Ramos (cell line): ENCODE data around the gene MYO3A.
"Not testable (repeated sequence)": the region's sequence is repeated elsewhere in the genome, so short reads cannot be mapped to it uniquely, and the experiment has no call there.

Experiments
- in situ Hi-C: fragments of 300-500 bp; cut with MboI; formaldehyde crosslinking; loops from one replicate; pipeline ENCODE4 v1.14.3; 2022; ENCODE audit warnings: low sequenced_read_pairs; ENCODE audit not compliant: unreplicated experiment

The MYO3A gene

GRCh38 chr10:25978771-25979170 lies 44.7 kb downstream of the MYO3A start:
- in situ Hi-C loops = no loop called here

GRCh38 chr10:25982107-25982506 lies 48.1 kb downstream of the MYO3A start:
- in situ Hi-C loops = no loop called here

- in situ Hi-C loops = no loop called here
Observed at GRCh38 chr10:25988583-25988982, 54.6 kb downstream of the MYO3A start.

- in situ Hi-C loops = no loop called here
Observed at GRCh38 chr10:25989951-25990350, 55.9 kb downstream of the MYO3A start.

- in situ Hi-C loops = no loop called here
Observed at GRCh38 chr10:25999295-25999981, 65.4 kb downstream of the MYO3A start.

GRCh38 chr10:26000971-26001370 lies 66.9 kb downstream of the MYO3A start:
- in situ Hi-C loops = no loop called here

GRCh38 chr10:26002466-26002865 lies 68.4 kb downstream of the MYO3A start:
- in situ Hi-C loops = not testable (repeated sequence)

GRCh38 chr10:26015092-26015491 lies 81.1 kb downstream of the MYO3A start:
- in situ Hi-C loops = no loop called here

- in situ Hi-C loops = no loop called here
Observed at GRCh38 chr10:26022831-26023230, 88.8 kb downstream of the MYO3A start.

- in situ Hi-C loops = no loop called here
Observed at GRCh38 chr10:26024303-26024702, 90.3 kb downstream of the MYO3A start.

GRCh38 chr10:26025523-26025922 lies 91.5 kb downstream of the MYO3A start:
- in situ Hi-C loops = no loop called here

GRCh38 chr10:26029858-26030257 lies 95.8 kb downstream of the MYO3A start:
- in situ Hi-C loops = no loop called here

GRCh38 chr10:26031300-26031699 lies 97.3 kb downstream of the MYO3A start:
- in situ Hi-C loops = no loop called here

GRCh38 chr10:26043469-26043868 lies 109.4 kb downstream of the MYO3A start:
- in situ Hi-C loops = no loop called here

GRCh38 chr10:26044141-26044749 lies 110.2 kb downstream of the MYO3A start:
- in situ Hi-C loops = no loop called here

- in situ Hi-C loops = no loop called here
Observed at GRCh38 chr10:26046073-26046700, 112.2 kb downstream of the MYO3A start.

- in situ Hi-C loops = no loop called here
Observed at GRCh38 chr10:26048756-26049155, 114.7 kb downstream of the MYO3A start.

- in situ Hi-C loops = no loop called here
Observed at GRCh38 chr10:26052326-26052725, 118.3 kb downstream of the MYO3A start.

- in situ Hi-C loops = no loop called here
Observed at GRCh38 chr10:26057466-26057865, 123.4 kb downstream of the MYO3A start.

- in situ Hi-C loops = no loop called here
Observed at GRCh38 chr10:26064106-26064505, 130.1 kb downstream of the MYO3A start.

- in situ Hi-C loops = no loop called here
Observed at GRCh38 chr10:26067680-26068079, 133.7 kb downstream of the MYO3A start.

- in situ Hi-C loops = not testable (repeated sequence)
Observed at GRCh38 chr10:26080971-26081370, 146.9 kb downstream of the MYO3A start.
